ENCODE results near the gene APMAP. TPM values are rescaled to one million over a fixed set of nuclear protein-coding genes. Genes with fewer than 3 reads are reported as not detected.
"Not testable (repeated sequence)": the region's sequence is repeated elsewhere in the genome, so short reads cannot be mapped to it uniquely, and the experiment has no call there.

Gene APMAP
- total RNA-seq, 1 experiment from 2014 or later: 82.7 TPM

GRCh38 chr20:25001323-25001722, 8.8 kb upstream of the APMAP start:
- CTCF ChIA-PET; H3K9ac ChIP-seq (ENCODE audit: low read length); H3K9me3 ChIP-seq (ENCODE audit: control insufficient read depth in 1 of 2, insufficient read depth in 1 of 2, low read depth in 1 of 2, low read length in 2 of 2); H3K4me3 ChIP-seq (replicated peaks in 1 of 2; ENCODE audit: low read depth in 1 of 2, low read length in 2 of 2); H3K36me3 ChIP-seq (ENCODE audit: control insufficient read depth in 1 of 2, insufficient read depth in 2 of 2, low read length in 2 of 2); H3K27ac ChIP-seq (ENCODE audit: low read depth, low read length); H3K4me2 ChIP-seq (ENCODE audit: low read length); BruUV-seq (replicated peaks); H4K20me1 ChIP-seq (ENCODE audit: insufficient read depth); DNase-seq (ENCODE audit: low read depth, low spot score); H3K79me2 ChIP-seq (ENCODE audit: insufficient read depth, low read length); H2AFZ ChIP-seq (ENCODE audit: low read depth, low read length, poor library complexity, severe bottlenecking); H3K9me2 ChIP-seq (ENCODE audit: insufficient read depth); POLR2A ChIA-PET; intact Hi-C loops (cut with micrococcal nuclease); RAD21 ChIA-PET (ENCODE audit: low non-redundant PET in 1 of 2, low total read pairs in 2 of 2, uncharacterized antibody in 2 of 2, unreplicated experiment in 2 of 2); ATAC-seq; H3K4me1 ChIP-seq (ENCODE audit: control insufficient read depth in 1 of 2, insufficient read depth in 2 of 2, low read length in 2 of 2): not testable (repeated sequence)
- peaks cover 16% of the 10 kb centered on the region; the same call in 1 of the 2 replicates for H3K27me3 ChIP-seq (ENCODE audit: insufficient read depth, low read length)

GRCh38 chr20:25000268-25000801, 7.8 kb upstream of the APMAP start:
- intact Hi-C loops (cut with micrococcal nuclease): no loop called here
- Histone ChIP-seq H3K4me1 (ENCODE audit: control insufficient read depth in 1 of 2, insufficient read depth in 2 of 2, low read length in 2 of 2) (peaks cover 0 to 7% of the 10 kb centered on the region in 2 experiments; a peak in 1 of 4 replicates), H3K4me2 (ENCODE audit: low read length) (no peak overlapping the region), H3K9me2 (ENCODE audit: insufficient read depth) (no peaks in the 10 kb centered on the region), H3K9me3 (ENCODE audit: control insufficient read depth in 1 of 2, insufficient read depth in 1 of 2, low read depth in 1 of 2, low read length in 2 of 2) (no peaks in the 10 kb centered on the region), H3K36me3 (ENCODE audit: control insufficient read depth in 1 of 2, insufficient read depth in 2 of 2, low read length in 2 of 2) (no peaks in the 10 kb centered on the region), H4K20me1 (ENCODE audit: insufficient read depth) (no peaks in the 10 kb centered on the region), H3K4me3 (replicated peaks in 1 of 2; ENCODE audit: low read depth in 1 of 2, low read length in 2 of 2) (no peak overlapping the region), H3K9ac (ENCODE audit: low read length) (no peak overlapping the region), H3K27me3 (ENCODE audit: insufficient read depth, low read length) (peaks cover 16% of the 10 kb centered on the region; the same call in 1 of the 2 replicates), H2AFZ (ENCODE audit: low read depth, low read length, poor library complexity, severe bottlenecking) (no peak overlapping the region), H3K79me2 (ENCODE audit: insufficient read depth, low read length) (no peaks in the 10 kb centered on the region), H3K27ac (ENCODE audit: low read depth, low read length) (no peak overlapping the region)
- CTCF ChIA-PET: no interaction called here
- POLR2A ChIA-PET: no interaction called here
- RAD21 ChIA-PET (ENCODE audit: low non-redundant PET in 1 of 2, low total read pairs in 2 of 2, uncharacterized antibody in 2 of 2, unreplicated experiment in 2 of 2): no interaction called here
- ATAC-seq (peak; percentile 55; the same call in 1 of the 2 replicates), DNase-seq (ENCODE audit: low read depth, low spot score) (no peak)
- TF ChIP-seq MAX (IDR thresholded peaks at IDR 0.05): peak; percentile 30; the same call in 1 of the 2 replicates
- no peak for TF ChIP-seq REST (IDR thresholded peaks at IDR 0.05; ENCODE audit: low read depth)
- no TSS peak for BruUV-seq (replicated peaks)
